ENCODE data around the gene NADSYN1.

The NADSYN1 gene

DNA sequence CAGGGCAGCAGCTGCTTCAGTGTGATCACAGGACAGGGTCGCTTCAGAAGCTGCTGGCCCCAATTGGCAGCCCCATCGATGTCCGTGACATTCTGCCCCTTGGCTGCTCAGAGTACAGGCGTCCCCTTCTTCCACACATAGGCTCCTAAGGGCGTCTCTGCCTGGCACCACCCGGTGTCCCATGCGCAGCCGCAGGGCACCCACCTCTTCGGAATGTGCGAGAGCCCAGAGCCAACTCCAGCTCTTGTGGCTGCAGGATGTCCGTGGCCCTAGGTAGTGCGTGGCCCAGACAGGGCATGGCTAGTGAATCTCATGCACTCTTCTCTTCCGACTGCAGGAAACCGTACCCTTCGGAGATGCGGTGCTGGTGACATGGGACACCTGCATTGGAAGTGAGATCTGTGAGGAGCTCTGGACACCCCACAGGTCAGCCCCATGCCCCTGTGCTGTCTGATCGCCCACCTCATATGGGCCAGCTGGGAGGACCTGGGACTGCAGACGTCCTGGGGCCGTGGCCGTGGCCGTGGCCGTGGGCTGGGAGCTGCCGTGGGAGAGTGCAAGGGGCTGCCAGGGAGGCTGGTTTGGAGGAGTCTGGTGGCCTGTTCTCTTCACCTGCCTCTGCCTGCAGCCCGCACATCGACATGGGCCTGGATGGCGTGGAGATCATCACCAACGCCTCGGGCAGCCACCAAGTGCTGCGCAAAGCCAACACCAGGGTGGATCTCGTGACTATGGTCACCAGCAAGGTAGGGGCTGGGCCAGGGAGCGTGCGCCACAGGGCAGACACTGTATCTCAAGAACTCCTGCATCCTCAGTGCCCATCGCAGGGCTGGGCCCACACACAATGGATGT lies 20.2 kb downstream of the NADSYN1 start:
- DNase-seq (ENCODE audit: low read depth in 2 of 3, low spot score in 2 of 3) = no peak

DNA sequence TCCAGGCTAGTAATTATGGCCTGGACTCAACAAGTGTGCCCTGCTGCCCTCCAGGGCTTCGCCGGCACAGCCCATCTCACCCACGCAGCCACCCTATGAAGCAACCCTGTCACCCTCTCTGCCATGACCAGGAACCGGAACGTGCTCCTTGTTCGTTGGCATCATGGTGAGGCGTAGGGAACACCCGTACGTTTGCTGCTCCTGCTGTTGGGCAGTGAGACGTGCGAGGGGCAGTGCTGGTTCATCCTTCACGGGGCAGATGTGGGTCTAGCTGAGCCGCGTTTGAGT lies 20.7 kb downstream of the NADSYN1 start:
- no peak for DNase-seq (ENCODE audit: low read depth in 2 of 3, low spot score in 2 of 3)

DNA sequence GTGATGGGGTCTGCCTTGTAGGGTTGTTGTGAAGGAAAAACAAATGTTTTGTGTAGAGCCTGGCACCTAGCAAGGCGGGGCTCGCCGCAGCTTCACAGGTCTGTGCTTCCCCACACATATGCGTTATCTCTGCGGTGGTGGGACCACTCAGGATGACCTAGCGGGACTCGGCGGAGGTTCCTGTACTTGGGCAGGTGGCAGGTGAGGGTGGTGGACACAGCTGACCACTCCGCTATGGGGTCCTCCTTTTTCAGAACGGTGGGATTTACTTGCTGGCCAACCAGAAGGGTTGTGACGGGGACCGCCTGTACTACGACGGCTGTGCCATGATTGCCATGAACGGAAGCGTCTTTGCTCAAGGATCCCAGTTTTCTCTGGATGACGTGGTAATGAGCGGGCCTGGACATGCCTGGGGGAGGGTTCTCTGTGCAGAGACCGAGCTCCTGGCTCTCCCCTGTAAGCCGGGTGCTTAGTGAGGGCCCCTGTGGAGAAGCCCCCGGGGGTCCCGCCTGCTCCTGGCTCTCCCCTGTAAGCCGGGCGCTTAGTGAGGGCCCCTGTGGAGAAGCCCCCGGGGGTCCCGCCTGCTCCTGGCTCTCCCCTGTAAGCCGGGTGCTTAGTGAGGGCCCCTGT lies 21.3 kb downstream of the NADSYN1 start:
- DNase-seq (ENCODE audit: low read depth in 2 of 3, low spot score in 2 of 3) = no peak

DNA sequence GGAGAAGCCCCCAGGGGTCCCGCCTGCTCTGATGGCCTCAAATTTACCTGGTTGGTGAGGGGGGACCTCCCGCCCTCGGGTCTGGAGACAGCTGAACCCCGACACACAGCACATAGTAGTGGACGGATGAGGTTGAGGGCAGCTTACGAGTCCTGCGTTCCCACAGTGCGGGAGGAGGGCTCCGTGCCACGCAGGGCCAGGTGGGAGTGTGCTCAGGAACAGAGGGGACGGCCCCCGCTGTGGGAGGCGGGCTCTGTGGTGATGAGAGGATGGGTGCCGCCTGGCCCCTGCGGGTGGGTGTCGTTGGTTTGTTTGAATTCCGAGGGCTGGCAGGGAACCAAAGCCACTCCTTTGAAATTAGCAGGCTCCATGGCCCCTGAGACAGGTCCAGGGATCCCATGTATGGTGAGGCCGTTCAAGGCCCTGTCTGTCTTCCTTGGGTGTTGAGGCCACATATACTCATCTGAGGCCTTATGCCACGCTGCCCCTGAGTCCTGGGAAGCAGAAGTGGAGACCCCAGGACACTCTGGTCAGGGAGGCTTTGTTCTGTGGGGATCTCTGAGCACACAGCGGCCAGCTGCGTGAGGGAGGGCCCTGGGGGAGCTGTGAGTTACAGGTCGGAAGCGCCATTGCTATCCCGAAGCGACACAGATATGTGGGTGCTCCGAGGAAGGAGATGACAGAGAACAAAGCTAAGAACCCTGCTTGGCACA lies 21.9 kb downstream of the NADSYN1 start:
- no peak for DNase-seq (ENCODE audit: low read depth in 2 of 3, low spot score in 2 of 3)

DNA sequence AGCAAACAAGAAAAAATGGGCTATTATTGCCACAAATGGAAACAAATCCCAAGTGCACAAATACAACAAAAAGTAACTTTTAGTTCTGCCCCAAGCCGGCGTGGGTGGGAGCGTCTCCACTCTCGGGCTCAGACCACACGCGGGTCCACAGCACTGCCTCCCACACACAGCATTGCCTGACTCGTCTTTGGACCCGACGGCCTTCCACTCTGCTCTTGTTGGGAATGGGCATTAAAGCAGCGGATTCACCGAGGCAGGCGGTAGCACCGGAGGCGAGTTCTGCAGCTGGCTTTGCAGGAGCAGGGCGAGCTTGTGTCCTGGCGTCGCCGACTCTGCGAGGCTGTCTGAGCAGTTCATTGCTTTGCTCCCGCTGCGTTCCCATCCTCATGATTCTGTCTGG lies 23.0 kb downstream of the NADSYN1 start:
- DNase-seq (ENCODE audit: low read depth in 2 of 3, low spot score in 2 of 3) = no peak

DNA sequence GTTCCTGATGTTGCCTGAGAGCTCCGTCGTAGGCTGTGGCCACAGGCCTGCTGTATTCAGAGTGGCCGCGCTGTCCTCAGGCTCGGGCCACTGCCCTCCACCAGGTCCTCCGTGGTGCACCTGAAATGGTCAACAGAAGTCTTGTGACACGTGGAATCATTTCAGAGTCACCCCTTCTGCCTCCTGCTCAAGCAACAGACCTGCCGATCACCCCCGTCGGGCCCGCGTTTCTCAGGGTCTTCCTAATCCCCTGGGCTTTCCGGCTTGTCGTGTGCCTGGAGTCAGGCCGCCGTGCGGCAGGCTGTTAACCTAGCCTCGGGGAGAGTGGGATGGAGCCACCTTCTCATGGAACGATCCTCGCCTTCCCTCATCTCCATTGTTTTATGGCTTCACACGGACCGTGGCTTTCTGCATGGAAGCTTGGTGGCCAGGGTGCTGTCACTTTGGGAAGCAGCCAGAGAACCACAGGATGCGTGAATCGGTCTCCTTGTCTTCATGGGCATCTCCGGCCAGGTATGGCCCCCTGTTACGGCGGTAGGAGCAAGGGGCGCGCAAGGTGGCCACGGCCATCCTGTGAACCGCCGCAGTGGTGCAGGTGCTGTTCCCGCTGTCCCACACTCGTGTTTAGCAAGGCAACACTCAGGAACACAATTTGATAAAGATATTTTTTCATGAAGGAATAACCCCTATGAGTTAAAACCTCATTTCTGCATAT lies 24.1 kb downstream of the NADSYN1 start:
- DNase-seq (ENCODE audit: low read depth in 2 of 3, low spot score in 2 of 3) = no peak

DNA sequence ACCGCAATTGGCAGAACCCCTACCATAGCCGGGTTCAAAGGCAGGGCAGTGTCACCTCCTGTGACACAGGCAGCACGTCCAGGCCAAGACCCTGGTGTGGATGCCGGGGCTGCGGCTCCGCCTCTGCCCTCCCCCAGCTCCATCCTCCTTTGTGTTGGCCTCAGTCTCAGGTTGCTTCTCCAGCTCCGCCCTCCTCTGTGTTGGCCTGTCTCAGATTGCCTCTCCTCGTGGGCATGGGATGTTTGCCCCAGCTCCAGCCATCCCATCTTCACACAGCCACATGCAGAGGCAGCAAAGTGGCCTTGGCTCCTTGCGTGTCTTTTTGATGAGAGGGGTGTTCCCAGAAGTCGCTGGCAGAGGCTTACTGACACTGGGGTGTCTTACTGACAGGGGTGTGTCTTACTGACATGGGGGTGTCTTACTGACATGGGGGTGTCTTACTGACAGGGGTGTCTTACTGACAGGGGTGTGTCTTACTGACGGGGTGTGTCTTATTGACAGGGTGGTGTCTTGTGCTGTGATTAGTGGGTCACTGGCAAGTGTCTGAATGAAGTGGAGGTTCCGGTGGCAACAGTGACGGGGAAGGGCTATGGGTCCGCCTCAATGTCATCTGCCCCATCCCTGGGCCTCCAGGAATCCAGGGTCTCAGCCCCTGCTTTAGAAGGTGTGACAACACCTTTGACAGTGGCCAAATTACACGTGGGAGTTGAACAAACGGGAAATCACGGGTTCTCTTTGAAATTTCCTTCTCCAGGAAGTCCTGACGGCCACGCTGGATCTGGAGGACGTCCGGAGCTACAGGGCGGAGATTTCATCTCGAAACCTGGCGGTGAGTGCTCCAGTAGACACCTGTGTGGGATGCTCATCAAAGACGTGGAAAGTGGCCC lies 24.9 kb downstream of the NADSYN1 start:
- DNase-seq (ENCODE audit: low read depth in 2 of 3, low spot score in 2 of 3) = no peak

DNA sequence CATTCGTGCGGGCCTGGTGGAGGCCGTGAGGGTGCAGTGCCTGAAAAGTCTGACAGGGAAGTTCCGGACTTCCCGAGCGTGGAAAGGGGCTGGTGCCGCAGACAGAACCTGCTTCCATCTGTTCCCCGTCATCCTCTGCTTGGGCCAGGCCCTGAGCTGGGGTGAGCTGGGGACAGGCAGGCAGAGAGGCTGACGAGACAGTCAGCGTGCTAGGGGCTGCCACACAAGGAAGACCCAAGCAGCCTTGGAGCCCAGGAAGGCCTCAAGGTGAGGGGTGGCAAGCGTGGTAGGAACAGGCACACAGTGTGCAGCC lies 25.5 kb downstream of the NADSYN1 start:
- DNase-seq (ENCODE audit: low read depth in 2 of 3, low spot score in 2 of 3) = no peak

DNA sequence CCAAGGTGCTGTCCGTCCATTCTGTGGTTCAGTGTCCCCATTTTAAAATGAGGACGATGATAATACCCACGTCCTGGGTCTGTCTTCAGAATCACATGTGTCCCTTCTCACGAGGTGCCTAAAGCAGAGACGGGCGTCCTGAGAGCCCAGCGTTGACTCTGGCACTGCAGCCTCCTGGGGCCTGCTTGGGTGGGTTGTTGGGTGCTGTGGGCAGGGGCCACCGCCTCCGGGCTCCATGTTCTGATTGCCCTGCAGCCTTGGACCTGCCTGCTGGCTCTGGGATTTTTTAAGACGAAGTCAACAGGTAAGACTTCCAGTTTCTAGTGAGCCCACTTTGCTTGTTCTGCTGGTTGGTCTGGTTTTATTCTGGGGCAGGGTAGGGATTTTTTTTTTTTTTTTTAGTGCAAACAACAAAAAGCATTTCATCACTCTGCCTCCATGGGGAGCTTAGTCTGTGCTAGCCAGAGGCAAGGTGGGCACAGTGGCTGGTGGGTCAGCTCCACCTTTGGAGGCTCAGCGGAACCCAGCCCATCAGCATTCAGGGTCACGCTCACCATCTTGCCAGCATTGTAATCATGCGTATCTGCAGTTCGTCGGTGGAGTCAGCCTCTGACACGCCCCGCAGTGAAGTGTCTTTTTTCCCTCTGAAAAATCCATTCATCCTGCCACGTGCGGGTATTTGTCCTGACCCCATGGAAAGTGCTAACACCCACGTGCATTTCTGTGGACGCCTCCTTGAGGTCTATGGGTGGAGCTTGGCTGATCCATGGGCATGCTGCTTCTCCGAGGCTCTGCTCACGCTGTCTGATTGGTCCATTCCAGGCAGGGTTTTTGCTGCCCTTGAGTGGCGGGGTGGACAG lies 28.3 kb downstream of the NADSYN1 start:
- no peak for DNase-seq (ENCODE audit: low read depth in 2 of 3, low spot score in 2 of 3)

DNA sequence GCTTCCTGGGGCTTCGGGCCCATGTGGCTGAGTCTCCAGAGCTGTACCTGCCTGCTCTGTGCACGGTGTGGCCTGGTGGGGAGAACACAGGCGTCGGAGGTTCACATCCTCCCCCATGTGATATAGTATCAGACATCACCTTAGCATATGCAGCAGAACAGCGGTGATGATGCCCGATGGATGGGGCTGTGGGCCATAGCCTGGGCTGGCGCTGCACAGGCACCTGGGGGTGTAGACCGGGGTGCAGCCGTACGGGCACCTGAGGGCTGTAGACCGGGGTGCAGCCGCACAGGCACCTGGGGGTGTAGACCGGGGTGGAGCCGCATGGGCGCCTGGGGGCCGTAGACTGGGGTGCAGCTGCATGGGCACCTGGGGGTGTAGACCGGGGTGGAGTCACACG lies 29.2 kb downstream of the NADSYN1 start:
- no peak for DNase-seq (ENCODE audit: low read depth in 2 of 3, low spot score in 2 of 3)

DNA sequence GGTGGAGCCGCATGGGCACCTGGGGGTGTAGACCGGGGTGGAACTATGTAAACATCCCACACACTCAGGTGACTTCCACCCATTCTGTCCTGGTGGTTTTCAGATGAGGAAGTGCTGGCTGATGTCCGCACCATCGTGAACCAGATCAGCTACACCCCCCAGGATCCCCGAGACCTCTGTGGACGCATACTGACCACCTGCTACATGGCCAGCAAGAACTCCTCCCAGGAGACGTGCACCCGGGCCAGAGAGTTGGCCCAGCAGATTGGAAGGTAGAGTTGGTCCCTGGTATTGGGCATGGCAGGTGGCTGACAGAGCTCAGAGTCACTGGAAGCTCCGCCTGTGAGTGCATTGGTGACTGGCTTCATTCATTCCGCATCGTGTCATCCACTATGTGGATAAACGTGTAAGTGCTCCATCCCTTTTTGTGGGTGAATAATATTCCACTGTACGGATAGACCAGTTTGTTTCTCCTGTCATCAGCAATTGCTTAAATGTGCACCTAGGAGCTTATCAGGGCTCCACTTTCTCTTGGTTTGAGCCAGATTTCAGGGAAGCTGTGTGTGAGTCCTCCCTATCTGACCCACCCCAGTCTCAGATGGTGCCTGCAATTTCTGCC lies 29.9 kb downstream of the NADSYN1 start:
- DNase-seq (ENCODE audit: low read depth in 2 of 3, low spot score in 2 of 3) = no peak

DNA sequence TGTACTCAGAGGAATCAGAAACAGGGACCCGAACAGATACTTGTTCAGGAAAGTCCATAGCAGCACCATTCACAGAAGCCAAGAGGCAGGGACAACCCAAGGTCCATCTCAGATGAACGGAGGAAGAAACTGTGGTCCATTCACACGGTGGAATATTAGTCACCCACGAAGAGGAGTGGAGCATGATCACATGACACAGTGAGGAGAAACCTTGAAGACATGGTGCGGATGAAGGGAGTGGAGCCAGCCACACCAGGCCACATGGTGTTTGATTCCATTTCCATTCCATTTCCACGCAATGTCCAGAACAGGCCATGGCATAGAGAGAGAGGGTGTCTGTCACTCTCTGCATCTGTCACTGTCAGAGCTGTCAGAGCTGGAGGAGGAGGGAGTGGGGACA lies 30.7 kb downstream of the NADSYN1 start:
- no peak for DNase-seq (ENCODE audit: low read depth in 2 of 3, low spot score in 2 of 3)

DNA sequence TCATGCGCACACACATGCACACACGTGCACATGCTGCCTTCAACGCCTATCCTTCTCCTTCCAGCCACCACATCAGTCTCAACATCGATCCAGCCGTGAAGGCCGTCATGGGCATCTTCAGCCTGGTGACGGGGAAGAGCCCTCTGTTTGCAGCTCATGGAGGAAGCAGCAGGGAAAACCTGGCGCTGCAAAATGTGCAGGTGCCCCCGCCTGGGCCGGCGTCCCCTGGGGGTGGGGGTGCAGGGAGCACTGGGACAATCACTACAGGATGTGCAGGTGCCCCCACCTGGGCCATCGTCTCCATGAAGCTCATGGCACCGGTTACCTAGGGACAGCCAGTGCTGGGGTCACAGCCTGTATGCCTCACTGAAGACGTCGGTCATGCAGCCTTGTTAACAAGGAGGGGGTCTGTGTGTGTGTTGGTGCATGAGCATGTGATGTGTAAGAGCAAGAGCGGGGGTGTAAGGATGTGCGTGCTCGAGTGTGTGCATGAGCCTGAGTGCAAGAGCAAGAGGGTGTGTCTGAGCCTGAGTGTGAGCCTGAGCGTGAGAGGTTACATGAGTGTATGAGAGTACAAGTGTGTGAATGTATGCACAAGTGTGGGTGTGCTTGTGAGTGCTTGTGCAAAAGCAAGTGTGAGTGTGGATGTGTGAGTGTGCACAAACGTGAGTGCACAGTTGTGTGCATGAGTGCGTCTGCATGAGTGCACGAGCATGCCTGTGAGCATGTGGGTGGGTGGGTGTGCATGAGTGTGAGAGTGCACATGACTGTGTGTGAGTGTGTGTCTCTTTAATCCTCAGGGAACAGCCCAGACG lies 31.5 kb downstream of the NADSYN1 start:
- DNase-seq (ENCODE audit: low read depth in 2 of 3, low spot score in 2 of 3) = no peak

DNA sequence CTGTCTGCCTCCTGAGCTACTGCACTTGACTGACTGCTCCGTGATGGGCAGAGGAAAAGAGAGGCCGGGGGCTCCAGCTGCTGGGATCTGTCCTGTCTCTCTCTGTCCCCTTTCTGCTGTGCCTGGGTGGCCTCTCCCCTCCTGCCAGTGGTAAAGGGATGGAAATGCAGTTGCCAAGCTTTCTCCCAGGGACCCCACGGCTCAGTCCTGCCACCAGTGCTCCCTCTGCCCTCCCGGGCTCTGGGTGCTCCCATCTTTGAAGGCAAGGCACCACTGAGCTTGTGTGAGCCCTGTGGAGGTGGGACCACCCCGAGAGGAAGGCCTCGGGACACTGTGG lies 32.0 kb downstream of the NADSYN1 start:
- no peak for DNase-seq (ENCODE audit: low read depth in 2 of 3, low spot score in 2 of 3)

DNA sequence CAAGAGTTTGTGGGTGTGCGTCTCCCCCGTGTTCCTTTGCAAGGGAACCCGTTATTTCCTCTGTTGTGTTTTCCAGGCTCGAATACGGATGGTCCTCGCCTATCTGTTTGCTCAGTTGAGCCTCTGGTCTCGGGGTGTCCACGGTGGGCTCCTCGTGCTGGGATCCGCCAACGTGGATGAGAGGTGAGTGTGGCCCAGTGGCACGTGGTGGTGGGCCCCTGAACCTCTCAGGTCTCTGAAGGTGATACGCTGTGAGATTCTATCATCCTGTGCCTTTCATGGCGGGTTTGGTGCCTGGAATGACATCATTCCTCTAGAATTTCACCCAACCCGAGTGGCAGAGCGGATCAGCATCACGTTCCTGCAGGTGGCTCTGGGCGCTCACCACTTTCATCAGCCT lies 32.5 kb downstream of the NADSYN1 start:
- DNase-seq (ENCODE audit: low read depth in 2 of 3, low spot score in 2 of 3) = no peak

DNA sequence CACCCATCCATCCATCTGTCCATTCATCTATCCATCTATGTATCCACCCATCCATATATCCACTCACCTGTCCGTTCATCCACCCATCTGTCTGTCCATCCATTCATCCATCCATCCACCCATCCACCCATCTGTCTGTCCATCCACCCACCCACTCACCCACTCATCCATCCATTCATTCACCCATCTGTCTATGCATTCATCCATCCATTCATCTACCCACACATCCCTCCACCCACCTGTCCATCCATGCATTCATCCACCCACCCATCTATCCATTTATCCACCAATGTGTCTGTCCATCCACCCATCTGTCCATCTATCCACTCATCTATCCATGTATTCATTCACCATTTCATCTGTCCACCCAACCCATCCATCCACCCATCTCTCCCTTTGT lies 33.3 kb downstream of the NADSYN1 start:
- DNase-seq (ENCODE audit: low read depth in 2 of 3, low spot score in 2 of 3) = no peak

DNA sequence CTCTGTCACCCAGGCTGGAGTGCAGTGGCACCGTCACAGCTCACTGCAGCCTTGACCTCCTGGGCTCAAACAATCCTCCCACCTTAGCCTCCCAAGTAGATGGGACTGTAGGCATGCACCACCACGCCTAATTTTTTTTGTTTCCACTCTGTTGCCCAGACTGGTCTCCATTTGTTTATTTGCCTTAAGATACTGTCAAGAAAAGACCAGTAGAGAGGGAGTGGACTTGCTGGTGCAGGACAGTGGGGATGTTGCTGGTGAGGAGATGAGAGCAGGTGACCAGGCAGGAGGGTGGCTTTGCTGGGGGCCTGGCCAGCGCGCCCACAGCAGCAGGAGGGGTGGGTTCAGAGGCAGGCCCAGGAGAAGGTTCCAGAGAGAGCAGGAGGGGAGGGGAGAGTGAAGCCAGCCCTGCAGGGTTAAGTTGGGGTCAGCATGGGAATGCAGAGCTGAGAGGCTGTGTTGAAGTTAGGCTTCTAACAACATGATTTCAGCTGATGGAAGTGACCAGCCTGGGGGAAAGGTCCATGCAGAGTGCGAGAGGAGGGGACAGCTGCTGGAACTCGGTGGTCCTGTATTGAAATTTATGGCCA lies 35.8 kb downstream of the NADSYN1 start:
- DNase-seq (ENCODE audit: low read depth in 2 of 3, low spot score in 2 of 3) = no peak

DNA sequence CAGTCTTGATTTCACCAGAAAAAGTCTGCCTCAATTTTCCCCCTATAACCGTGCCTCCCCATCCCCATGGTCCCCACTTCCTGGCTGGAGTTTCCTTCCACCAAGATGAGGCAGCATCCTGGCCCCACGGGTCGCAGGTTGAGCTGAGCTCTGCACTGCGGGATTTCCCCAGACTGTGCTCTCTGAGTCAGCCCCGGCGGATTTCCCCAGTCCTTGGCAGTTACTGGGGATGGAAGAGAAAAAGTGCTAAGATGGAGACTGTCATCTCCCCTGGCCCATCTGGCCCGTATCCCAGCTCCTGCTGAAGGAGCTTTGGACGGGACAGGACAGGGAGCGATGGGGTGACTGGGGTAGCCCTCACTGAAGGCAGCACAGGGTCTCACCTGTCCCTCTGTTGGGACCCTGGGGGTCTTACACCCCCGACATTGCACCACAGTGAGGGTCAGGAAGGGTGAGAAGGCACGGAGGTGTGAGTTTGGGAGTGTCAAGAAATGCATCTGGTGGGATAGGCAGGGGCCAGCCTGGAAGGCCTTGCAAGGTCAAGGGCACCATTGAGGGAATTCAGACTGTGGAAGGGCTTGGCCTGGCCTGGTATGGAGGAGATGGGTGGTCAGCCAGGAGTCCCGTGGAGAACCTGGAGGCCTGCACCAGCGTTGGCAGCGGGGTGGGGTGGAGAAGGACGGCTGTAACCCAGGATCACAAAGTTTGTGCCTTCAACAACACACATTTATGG lies 36.5 kb downstream of the NADSYN1 start:
- DNase-seq (ENCODE audit: low read depth in 2 of 3, low spot score in 2 of 3) = peak; percentile 18 to 47 (median 33)
